MCF 10A (cell line): ENCODE data around the gene RBFOX2. TPM values are rescaled to one million over a fixed set of nuclear protein-coding genes. Genes with fewer than 3 reads are reported as not detected.

Experiments used
- BruUV-seq: library from RNA; stranded (reverse); fragments of 400-500 nt; replicated peaks from 2 replicates; lab custom pipeline; 2021; lab: Mats Ljungman, UMichigan
- CTCF ChIA-PET: fragments of 300-600 bp; sonication (Branson Sonifier 250); formaldehyde crosslinking; extraction: SDS; loops from one replicate; lab custom pipeline; 2021; ENCODE audit warnings: antibody characterized with exemption, inconsistent platforms; lab: Yijun Ruan, JAX
- POLR2A ChIA-PET: fragments of 300-600, 350-650 bp; sonication (Branson Sonifier 250); formaldehyde crosslinking; extraction: SDS; loops from one replicate; lab custom pipeline; 2020; ENCODE audit warnings: antibody characterized with exemption, inconsistent platforms; lab: Yijun Ruan, JAX
- DNase-seq: peaks from one replicate; pipeline ENCODE4 v3.0.0-alpha.2; 2018; ENCODE audit not compliant: unreplicated experiment
- H3K27ac Mint-ChIP-seq: one replicate; pipeline ENCODE4 v1.8.0; 2022; ENCODE audit warnings: mild to moderate bottlenecking, low read depth, mixed read lengths; ENCODE audit not compliant: unreplicated experiment
- H3K27me3 Mint-ChIP-seq: one replicate; pipeline ENCODE4 v1.8.0; 2022; ENCODE audit warnings: mixed read lengths; ENCODE audit not compliant: insufficient read depth, unreplicated experiment
- H3K36me3 Mint-ChIP-seq: one replicate; pipeline ENCODE4 v1.8.0; 2022; ENCODE audit warnings: mild to moderate bottlenecking, moderate library complexity, mixed read lengths; ENCODE audit not compliant: insufficient read depth, unreplicated experiment
- H3K4me1 Mint-ChIP-seq: one replicate; pipeline ENCODE4 v1.8.0; 2022; ENCODE audit warnings: mixed read lengths; ENCODE audit not compliant: insufficient read depth, unreplicated experiment
- H3K4me3 Mint-ChIP-seq: one replicate; pipeline ENCODE4 v1.8.0; 2022; ENCODE audit warnings: mild to moderate bottlenecking, moderate library complexity, mixed read lengths; ENCODE audit not compliant: unreplicated experiment
- H3K9me3 Mint-ChIP-seq: one replicate; pipeline ENCODE4 v1.8.0; 2022; ENCODE audit warnings: mixed read lengths; ENCODE audit not compliant: unreplicated experiment
- CTCF ChIP-seq: fragments of 200-600 bp; IDR thresholded peaks from one replicate; pipeline ENCODE4 v1.8.0; 2022; ENCODE audit warnings: antibody characterized with exemption, mild to moderate bottlenecking; ENCODE audit not compliant: unreplicated experiment
- intact Hi-C: fragments of 100-400 bp; cut with micrococcal nuclease; formaldehyde crosslinking; loops from 2 replicates; pipeline ENCODE4 v1.14.1; 2022
- total RNA-seq: library from RNA; stranded (reverse); gene quantifications from 2 replicates; pipeline ENCODE4 v1.2.3, GENCODE V29; 2022

Gene RBFOX2
- total RNA-seq, 1 experiment from 2014 or later = 89.4 TPM

- Mint-ChIP-seq H3K27me3 (no peaks in the 10 kb centered on the region), H3K36me3 (no peaks in the 10 kb centered on the region), H3K27ac (no peak overlapping the region), H3K4me1 (no peaks in the 10 kb centered on the region), H3K9me3 (no peaks in the 10 kb centered on the region), H3K4me3 (no peak overlapping the region)
- BruUV-seq = no TSS peak
- intact Hi-C loops = loop anchor here (5.0 kb wide), 3 partner anchors 42 to 442 kb away; partner anchors contain the start of gene RBFOX2
- DNase-seq = no peak
- TF ChIP-seq CTCF = no peak
- POLR2A ChIA-PET = no interaction called here
- CTCF ChIA-PET = interaction anchor here (0.6 to 2.5 kb wide), 6 partner anchors 10 to 441 kb away, joined by 3 to 6 read pairs (median 3); no protein-coding TSS in a partner anchor
Measured at GRCh38 chr22:36068776-36069344, 40.2 kb upstream of the RBFOX2 start.

GRCh38 chr22:36067235-36067558 lies 38.6 kb upstream of the RBFOX2 start:
- H3K9me3 Mint-ChIP-seq = no peaks in the 10 kb centered on the region
- no peaks in the 10 kb centered on the region for H3K36me3 Mint-ChIP-seq
- H3K4me3 Mint-ChIP-seq = no peak overlapping the region
- DNase-seq = no peak
- peak overlapping the region; percentile 61 for H3K27ac Mint-ChIP-seq
- no peaks in the 10 kb centered on the region for H3K27me3 Mint-ChIP-seq
- no TSS peak for BruUV-seq
- no peaks in the 10 kb centered on the region for H3K4me1 Mint-ChIP-seq
- intact Hi-C loops = loop anchor here (5.0 kb wide), 3 partner anchors 40 to 440 kb away; partner anchors contain the start of gene RBFOX2
- ChIA-PET CTCF (interaction anchor here (0.6 to 3.2 kb wide), 16 partner anchors 9 to 440 kb away, joined by 3 to 64 read pairs (median 6); no protein-coding TSS in a partner anchor), POLR2A (interaction anchor here (3.0 kb wide), 1 partner anchor 39 kb away, joined by 21 read pairs; the partner anchor contains the start of gene RBFOX2)
- TF ChIP-seq CTCF = no peak

- Mint-ChIP-seq H3K27ac (peak overlapping the region; percentile 82), H3K27me3 (no peaks in the 10 kb centered on the region), H3K4me1 (no peaks in the 10 kb centered on the region), H3K4me3 (peak overlapping the region; percentile 75), H3K9me3 (no peaks in the 10 kb centered on the region), H3K36me3 (no peaks in the 10 kb centered on the region)
- ChIA-PET CTCF (interaction anchor here (0.5 to 3.2 kb wide), 97 partner anchors 10 to 820 kb away, joined by 3 to 64 read pairs (median 5); partner anchors contain the start of genes APOL2 and RBFOX2), POLR2A (interaction anchor here (0.6 to 3.0 kb wide), 6 partner anchors 38 to 438 kb away, joined by 3 to 21 read pairs (median 3); partner anchors contain the start of genes APOL6 and RBFOX2)
- peak; percentile 99 for TF ChIP-seq CTCF
- BruUV-seq = no TSS peak
- intact Hi-C loops = loop anchor here (1.0 to 5.0 kb wide), 5 partner anchors 39 to 439 kb away; partner anchors contain the start of gene RBFOX2
- peak; percentile 91 for DNase-seq
Measured at GRCh38 chr22:36065775-36066544, 37.3 kb upstream of the RBFOX2 start.

- H3K4me3 Mint-ChIP-seq = peak overlapping the region; percentile 75
- peak overlapping the region; percentile 82 for H3K27ac Mint-ChIP-seq
- DNase-seq = no peak
- H3K4me1 Mint-ChIP-seq = no peaks in the 10 kb centered on the region
- no peaks in the 10 kb centered on the region for H3K9me3 Mint-ChIP-seq
- no peaks in the 10 kb centered on the region for H3K36me3 Mint-ChIP-seq
- TF ChIP-seq CTCF = no peak
- BruUV-seq = no TSS peak
- POLR2A ChIA-PET = interaction anchor here (0.6 to 3.0 kb wide), 7 partner anchors 13 to 438 kb away, joined by 3 to 21 read pairs (median 3); partner anchors contain the start of genes APOL6 and RBFOX2
- CTCF ChIA-PET = interaction anchor here (0.5 to 3.2 kb wide), 85 partner anchors 9 to 714 kb away, joined by 3 to 64 read pairs (median 5); partner anchors contain the start of genes APOL2 and RBFOX2
- no peaks in the 10 kb centered on the region for H3K27me3 Mint-ChIP-seq
- intact Hi-C loops = loop anchor here (5.0 kb wide), 3 partner anchors 38 to 438 kb away; partner anchors contain the start of gene RBFOX2
Measured at GRCh38 chr22:36065462-36065774, 36.8 kb upstream of the RBFOX2 start.
